ENCODE results near the gene NFATC3. TPM values are rescaled to one million over a fixed set of nuclear protein-coding genes. Genes with fewer than 3 reads are reported as not detected.

Gene NFATC3
- total and polyA plus RNA-seq, 7 donors, result 4.8 to 52.2 (median 42.8) TPM

- Histone ChIP-seq H3K36me3 (peaks cover 8 to 66% (median 22%) of the 10 kb centered on the region in 4 donors), H3K9me3 (no peaks in the 10 kb centered on the region), H3K27ac (peak overlapping the region in 3 of 4 donors; percentile 65 to 68 (median 67)), H3K27me3 (no peaks in the 10 kb centered on the region), H3K4me3 (no peak overlapping the region), H3K4me1 (peaks cover 0 to 38% (median 25%) of the 10 kb centered on the region in 4 donors)
- 85 to 91% methylated on average over 6 of the region's 6 CpGs for WGBS, 2 donors
- intact Hi-C loops (cut with DNase I), result no loop called here
- DNase-seq, result no peak
- no peak for TF ChIP-seq EP300 (IDR thresholded peaks at IDR 0.05)
- no peak for TF ChIP-seq POLR2AphosphoS5 (IDR thresholded peaks at IDR 0.05)
- TF ChIP-seq POLR2A (IDR thresholded peaks at IDR 0.05), result no peak
- no peak for TF ChIP-seq CTCF (IDR thresholded peaks at IDR 0.05)
Observed at GRCh38 chr16:68250951-68251350, 165.8 kb downstream of the NFATC3 start.

GRCh38 chr16:68251832-68252231, 166.7 kb downstream of the NFATC3 start:
- TF ChIP-seq CTCF (IDR thresholded peaks at IDR 0.05) (no peak), EP300 (IDR thresholded peaks at IDR 0.05) (no peak), POLR2A (IDR thresholded peaks at IDR 0.05) (no peak), POLR2AphosphoS5 (IDR thresholded peaks at IDR 0.05) (no peak)
- Histone ChIP-seq H3K9me3 (no peaks in the 10 kb centered on the region), H3K27me3 (no peaks in the 10 kb centered on the region), H3K27ac (peak overlapping the region in 3 of 4 donors; percentile 65 to 68 (median 67)), H3K4me1 (peaks cover 0 to 30% (median 17%) of the 10 kb centered on the region in 4 donors), H3K36me3 (peaks cover 8 to 75% (median 23%) of the 10 kb centered on the region in 4 donors), H3K4me3 (no peak overlapping the region)
- no peak for DNase-seq
- intact Hi-C loops (cut with DNase I), result no loop called here
- WGBS, 2 donors, result 66 to 92% methylated on average over 5 of the region's 5 CpGs

GRCh38 chr16:68252383-68252782, 167.2 kb downstream of the NFATC3 start:
- H3K4me1 ChIP-seq, result peaks cover 0 to 30% (median 16%) of the 10 kb centered on the region in 4 donors
- H3K4me3 ChIP-seq, result no peak overlapping the region
- no peaks in the 10 kb centered on the region for H3K27me3 ChIP-seq
- no peaks in the 10 kb centered on the region for H3K9me3 ChIP-seq
- WGBS, 2 donors, result 85 to 91% methylated on average over 5 of the region's 5 CpGs
- TF ChIP-seq EP300 (IDR thresholded peaks at IDR 0.05) (no peak), POLR2A (IDR thresholded peaks at IDR 0.05) (no peak), CTCF (IDR thresholded peaks at IDR 0.05) (no peak)
- H3K27ac ChIP-seq, result peak overlapping the region in 3 of 4 donors; percentile 65 to 68 (median 67)
- peaks cover 8 to 76% (median 23%) of the 10 kb centered on the region in 4 donors for H3K36me3 ChIP-seq
- intact Hi-C loops (cut with DNase I), result no loop called here
- DNase-seq, result no peak

- H3K4me1 ChIP-seq, result peaks cover 0 to 37% (median 19%) of the 10 kb centered on the region in 4 donors
- no peak overlapping the region for H3K4me3 ChIP-seq
- H3K36me3 ChIP-seq, result peaks cover 8 to 74% (median 23%) of the 10 kb centered on the region in 4 donors
- intact Hi-C loops (cut with DNase I), result no loop called here
- DNase-seq, result no peak
- no peak for TF ChIP-seq CTCF (IDR thresholded peaks at IDR 0.05)
- no peak for TF ChIP-seq POLR2AphosphoS5 (IDR thresholded peaks at IDR 0.05)
- no peak for TF ChIP-seq EP300 (IDR thresholded peaks at IDR 0.05)
- TF ChIP-seq POLR2A (IDR thresholded peaks at IDR 0.05), result no peak
- 95 to 96% methylated on average over 4 of the region's 4 CpGs for WGBS, 2 donors
- no peak overlapping the region for H3K27ac ChIP-seq
- no peaks in the 10 kb centered on the region for H3K9me3 ChIP-seq
- H3K27me3 ChIP-seq, result no peaks in the 10 kb centered on the region
Observed at GRCh38 chr16:68253721-68254120, 168.6 kb downstream of the NFATC3 start.

GRCh38 chr16:68255712-68256111, 170.5 kb downstream of the NFATC3 start:
- intact Hi-C loops (cut with DNase I), result no loop called here
- Histone ChIP-seq H3K27ac (peak overlapping the region in 2 of 4 donors; percentile 17 to 87), H3K9me3 (no peaks in the 10 kb centered on the region), H3K36me3 (peaks cover 19 to 74% (median 30%) of the 10 kb centered on the region in 4 donors), H3K27me3 (no peaks in the 10 kb centered on the region), H3K4me1 (peaks cover 0 to 47% (median 25%) of the 10 kb centered on the region in 4 donors), H3K4me3 (no peak overlapping the region)
- 93 to 95% methylated on average over 18 of the region's 18 CpGs for WGBS, 2 donors
- no peak for DNase-seq
- no peak for TF ChIP-seq EP300 (IDR thresholded peaks at IDR 0.05)
- no peak for TF ChIP-seq POLR2A (IDR thresholded peaks at IDR 0.05)

Measured in sigmoid colon (tissue), 7 donors.